ENCODE measurements around the gene MAD1L1. TPM values are rescaled to one million over a fixed set of nuclear protein-coding genes. Genes with fewer than 3 reads are reported as not detected.

Gene MAD1L1
- total RNA-seq, 2 experiments from 2014 or later = 157 to 160 TPM

DNA sequence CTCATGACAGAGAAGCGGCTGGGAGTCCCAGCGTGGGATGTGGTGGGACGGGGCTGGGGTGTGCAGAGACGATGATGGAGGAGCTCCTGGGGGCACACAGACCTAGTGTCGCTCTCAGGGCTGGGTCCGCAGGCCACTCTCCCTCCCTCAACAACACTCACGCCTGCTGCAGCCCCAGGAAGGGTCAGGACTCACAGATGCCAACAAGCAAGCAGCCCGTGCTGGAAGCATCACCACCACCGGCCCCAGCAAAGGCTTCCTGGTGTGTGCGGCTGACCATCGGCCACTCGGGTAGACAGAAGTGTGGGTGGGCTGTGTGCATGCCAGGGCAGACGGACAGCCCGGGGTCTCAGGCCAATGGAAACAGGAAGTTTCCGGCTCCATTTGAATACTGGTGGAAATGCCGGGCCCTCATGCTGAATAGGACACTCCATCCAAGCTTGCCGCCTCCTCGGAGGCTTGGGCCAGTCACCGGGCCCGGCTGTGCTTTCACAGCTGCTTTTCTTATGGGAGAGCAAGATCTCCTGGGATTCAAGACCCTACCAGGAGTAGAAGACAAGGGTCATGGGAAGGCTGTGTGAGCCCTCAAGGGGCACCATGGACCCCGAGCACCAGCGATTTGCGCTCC is 384.6 kb downstream of the MAD1L1 start:
- no peak for TF ChIP-seq CTCF (IDR thresholded peaks at IDR 0.05)
- Mint-ChIP-seq H3K27me3 (no peaks in the 10 kb centered on the region), H3K27ac (no peak overlapping the region), H3K9me3 (no peaks in the 10 kb centered on the region), H3K36me3 (ENCODE audit: low read depth) (peaks cover 38% of the 10 kb centered on the region), H3K4me1 (ENCODE audit: low read depth) (peaks cover 5% of the 10 kb centered on the region), H3K4me3 (no peak overlapping the region)
- H3K4me1 ChIP-seq (ENCODE audit: insufficient read depth, low read length) = no peaks in the 10 kb centered on the region
- H3K27ac ChIP-seq (ENCODE audit: low read depth in 1 of 2, low read length in 2 of 2) = no peak overlapping the region
- no peak for ATAC-seq (ENCODE audit: poor library complexity)
- no peaks in the 10 kb centered on the region for H3K27me3 ChIP-seq (ENCODE audit: control insufficient read depth in 1 of 2, insufficient read depth in 2 of 2, low read length in 2 of 2)
- intact Hi-C loops (cut with DNase I, micrococcal nuclease) = no loop called here
- no peak for DNase-seq
- H3K9me3 ChIP-seq (ENCODE audit: control insufficient read depth in 1 of 2, insufficient read depth in 1 of 2, low read length in 2 of 2) = no peaks in the 10 kb centered on the region
- POLR2A ChIA-PET = no interaction called here
- no peak overlapping the region for H3K4me3 ChIP-seq (ENCODE audit: low read length)
- peaks cover 35% of the 10 kb centered on the region for H3K36me3 ChIP-seq (ENCODE audit: insufficient read depth, low read length)
- CTCF ChIA-PET = no interaction called here

DNA sequence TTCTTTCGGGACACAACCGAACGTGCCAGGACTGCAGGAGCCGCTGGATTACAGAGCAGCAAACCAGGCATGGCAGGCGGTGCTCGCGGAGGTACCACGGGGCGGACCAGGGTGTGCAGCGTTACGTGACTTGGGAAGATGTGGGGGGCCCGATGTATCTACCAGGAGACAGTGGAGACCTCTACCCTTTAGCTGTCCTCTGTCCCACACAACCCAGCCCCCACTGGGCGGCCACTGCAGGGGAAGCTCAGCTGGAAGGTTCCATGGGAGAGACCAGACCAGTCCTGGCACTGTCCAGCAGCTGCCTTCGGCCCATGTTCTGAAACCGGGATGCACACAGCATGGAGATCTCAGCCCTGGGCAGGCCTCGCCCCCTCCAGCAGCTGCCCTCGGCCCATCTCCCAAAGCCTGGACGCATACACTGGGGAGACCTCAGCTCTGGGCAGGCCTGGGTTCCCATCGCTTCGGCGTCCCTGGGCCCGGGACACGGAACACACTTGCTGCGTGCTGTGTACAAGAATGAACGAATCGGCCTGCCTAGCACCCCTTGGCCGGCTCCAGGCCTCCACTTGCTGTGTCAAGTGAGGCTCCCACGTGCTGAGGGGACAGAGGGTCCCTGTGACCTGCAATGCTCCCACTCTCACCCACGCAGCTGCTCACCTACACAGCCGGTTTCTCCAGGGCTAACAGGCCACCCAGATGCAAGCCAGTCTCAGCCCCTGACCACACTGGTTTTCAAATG is 385.3 kb downstream of the MAD1L1 start:
- DNase-seq (no peak), ATAC-seq (ENCODE audit: poor library complexity) (no peak)
- POLR2A ChIA-PET = interaction anchor here (0.6 kb wide), 1 partner anchor 293 kb away, joined by 3 read pairs; no protein-coding TSS in a partner anchor
- Mint-ChIP-seq H3K4me3 (no peak overlapping the region), H3K4me1 (ENCODE audit: low read depth) (peaks cover 5% of the 10 kb centered on the region), H3K27ac (no peak overlapping the region), H3K36me3 (ENCODE audit: low read depth) (peaks cover 36% of the 10 kb centered on the region), H3K9me3 (no peaks in the 10 kb centered on the region), H3K27me3 (no peaks in the 10 kb centered on the region)
- no peak for TF ChIP-seq CTCF (IDR thresholded peaks at IDR 0.05)
- CTCF ChIA-PET = no interaction called here
- Histone ChIP-seq H3K4me1 (ENCODE audit: insufficient read depth, low read length) (no peaks in the 10 kb centered on the region), H3K9me3 (ENCODE audit: control insufficient read depth in 1 of 2, insufficient read depth in 1 of 2, low read length in 2 of 2) (no peaks in the 10 kb centered on the region), H3K36me3 (ENCODE audit: insufficient read depth, low read length) (peaks cover 41% of the 10 kb centered on the region), H3K4me3 (ENCODE audit: low read length) (no peak overlapping the region), H3K27ac (ENCODE audit: low read depth in 1 of 2, low read length in 2 of 2) (no peak overlapping the region), H3K27me3 (ENCODE audit: control insufficient read depth in 1 of 2, insufficient read depth in 2 of 2, low read length in 2 of 2) (no peaks in the 10 kb centered on the region)
- intact Hi-C loops (cut with DNase I, micrococcal nuclease) = no loop called here

DNA sequence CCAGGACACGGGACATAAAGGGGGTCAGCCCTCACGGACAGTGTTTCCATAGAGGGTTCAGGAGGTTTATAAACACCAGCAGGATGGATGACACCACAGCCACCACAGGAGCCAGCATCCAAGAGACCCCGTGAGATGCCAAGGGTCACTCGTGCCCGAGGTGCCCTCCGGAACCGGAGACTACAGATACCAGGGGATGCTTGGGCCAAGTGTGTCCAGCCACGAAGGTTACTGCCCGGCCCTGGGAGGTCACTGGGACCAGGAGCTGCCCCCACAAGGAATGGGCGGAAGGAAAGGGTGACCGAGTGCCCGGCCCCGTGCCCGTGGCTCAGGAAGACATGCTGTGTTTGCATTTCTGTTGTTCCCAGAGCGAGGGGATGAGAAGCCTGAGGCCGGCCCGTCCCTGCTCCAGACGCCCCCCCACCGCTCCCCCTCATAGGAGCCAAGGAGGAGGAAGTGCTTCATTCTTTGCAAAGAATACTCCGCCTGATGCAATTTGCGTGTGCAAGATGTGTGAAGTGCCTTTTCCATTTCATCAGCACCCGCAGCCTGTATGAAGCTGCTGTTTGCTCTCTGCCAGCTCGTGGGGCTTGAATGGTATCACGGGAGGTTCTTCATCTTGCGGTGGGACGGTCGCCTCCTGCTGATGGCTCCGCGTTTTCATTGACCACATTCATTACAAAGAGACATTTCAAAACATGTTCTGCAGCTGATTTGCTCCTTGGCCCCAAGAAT is 386.2 kb downstream of the MAD1L1 start:
- no peak for TF ChIP-seq CTCF (IDR thresholded peaks at IDR 0.05)
- H3K4me3 ChIP-seq (ENCODE audit: low read length) = no peak overlapping the region
- no peaks in the 10 kb centered on the region for H3K9me3 ChIP-seq (ENCODE audit: control insufficient read depth in 1 of 2, insufficient read depth in 1 of 2, low read length in 2 of 2)
- ChIA-PET POLR2A (interaction anchor here (0.6 kb wide), 1 partner anchor 294 kb away, joined by 3 read pairs; no protein-coding TSS in a partner anchor), CTCF (no interaction called here)
- H3K4me3 Mint-ChIP-seq = no peak overlapping the region
- peaks cover 41% of the 10 kb centered on the region for H3K36me3 Mint-ChIP-seq (ENCODE audit: low read depth)
- intact Hi-C loops (cut with DNase I, micrococcal nuclease) = no loop called here
- H3K9me3 Mint-ChIP-seq = no peaks in the 10 kb centered on the region
- peaks cover 5% of the 10 kb centered on the region for H3K4me1 Mint-ChIP-seq (ENCODE audit: low read depth)
- H3K27me3 ChIP-seq (ENCODE audit: control insufficient read depth in 1 of 2, insufficient read depth in 2 of 2, low read length in 2 of 2) = no peaks in the 10 kb centered on the region
- H3K36me3 ChIP-seq (ENCODE audit: insufficient read depth, low read length) = peaks cover 42% of the 10 kb centered on the region
- H3K4me1 ChIP-seq (ENCODE audit: insufficient read depth, low read length) = no peaks in the 10 kb centered on the region
- no peak overlapping the region for H3K27ac ChIP-seq (ENCODE audit: low read depth in 1 of 2, low read length in 2 of 2)
- no peak overlapping the region for H3K27ac Mint-ChIP-seq
- DNase-seq (no peak), ATAC-seq (ENCODE audit: poor library complexity) (no peak)
- no peaks in the 10 kb centered on the region for H3K27me3 Mint-ChIP-seq
